ENCODE measurements around the gene SH3BP5.

The SH3BP5 gene

DNA sequence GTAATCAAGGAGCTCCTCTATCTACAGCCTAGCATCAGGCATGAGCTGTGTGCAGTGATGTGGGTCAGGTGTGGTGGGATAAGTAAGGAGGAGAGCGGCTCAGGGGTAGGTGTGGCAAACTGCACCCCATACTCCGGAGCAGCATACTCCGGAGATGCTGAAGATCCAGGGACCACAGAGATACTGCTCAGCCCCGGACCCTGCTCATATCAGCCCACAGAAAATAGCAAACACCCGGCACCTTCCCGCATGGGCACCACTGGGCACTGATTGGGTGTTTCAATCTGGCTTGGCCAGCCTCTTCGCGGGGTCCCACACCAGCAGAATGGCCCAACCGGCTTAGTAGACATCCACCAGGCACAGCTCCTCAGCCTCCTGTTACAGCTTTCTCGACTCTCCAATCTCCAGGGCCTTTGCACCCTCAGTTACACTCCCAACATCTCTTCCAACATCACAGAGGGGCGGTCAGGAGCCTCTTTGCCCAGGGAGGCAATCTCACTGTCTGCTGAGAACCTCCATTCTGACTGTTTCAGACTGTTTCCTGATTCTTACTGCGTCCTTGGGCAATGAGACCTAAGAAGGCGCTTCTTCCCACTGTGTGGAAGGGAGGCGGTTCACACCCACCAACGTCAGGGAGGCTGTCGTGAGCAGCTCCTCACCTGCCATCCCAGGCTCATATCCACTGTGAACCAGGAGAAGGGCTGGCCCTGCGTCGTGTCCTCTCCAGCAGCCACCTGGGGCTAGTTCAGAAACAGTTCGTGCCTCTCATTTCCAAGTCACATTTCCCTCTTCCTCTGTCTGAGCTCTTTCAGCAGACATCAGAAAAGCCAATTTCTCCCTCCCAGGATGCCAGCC is 66.5 kb downstream of the SH3BP5 start:
- H3K36me3 ChIP-seq (replicated peaks; ENCODE audit: insufficient read depth, low read length) = no peaks in the 10 kb centered on the region

DNA sequence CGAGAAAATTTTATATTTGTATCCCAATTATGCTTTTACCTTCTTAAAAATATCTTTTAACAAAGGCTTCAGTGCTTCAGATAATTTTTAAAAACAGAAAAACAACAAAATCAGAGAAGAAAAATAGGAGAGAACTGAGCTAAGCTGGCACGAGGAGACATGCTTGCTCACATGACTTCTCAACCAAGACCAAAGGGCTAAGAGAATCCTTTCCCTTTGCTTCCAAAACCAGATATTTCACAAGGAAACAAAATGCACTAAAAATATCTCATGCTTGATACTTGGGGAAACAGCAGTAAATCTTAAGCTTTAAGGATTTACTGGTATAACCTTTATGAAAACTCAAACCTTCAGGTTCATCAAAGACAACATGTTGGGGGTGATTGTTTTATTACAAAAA is 67.9 kb downstream of the SH3BP5 start:
- TF ChIP-seq EZH2phosphoT487 (IDR thresholded peaks at IDR 0.05; ENCODE audit: low read length) (no peak), EZH2 (optimal IDR thresholded peaks at IDR 0.05; ENCODE audit: low read depth, low read length) (no peak)
- TF ChIP-seq, protein P1, sequence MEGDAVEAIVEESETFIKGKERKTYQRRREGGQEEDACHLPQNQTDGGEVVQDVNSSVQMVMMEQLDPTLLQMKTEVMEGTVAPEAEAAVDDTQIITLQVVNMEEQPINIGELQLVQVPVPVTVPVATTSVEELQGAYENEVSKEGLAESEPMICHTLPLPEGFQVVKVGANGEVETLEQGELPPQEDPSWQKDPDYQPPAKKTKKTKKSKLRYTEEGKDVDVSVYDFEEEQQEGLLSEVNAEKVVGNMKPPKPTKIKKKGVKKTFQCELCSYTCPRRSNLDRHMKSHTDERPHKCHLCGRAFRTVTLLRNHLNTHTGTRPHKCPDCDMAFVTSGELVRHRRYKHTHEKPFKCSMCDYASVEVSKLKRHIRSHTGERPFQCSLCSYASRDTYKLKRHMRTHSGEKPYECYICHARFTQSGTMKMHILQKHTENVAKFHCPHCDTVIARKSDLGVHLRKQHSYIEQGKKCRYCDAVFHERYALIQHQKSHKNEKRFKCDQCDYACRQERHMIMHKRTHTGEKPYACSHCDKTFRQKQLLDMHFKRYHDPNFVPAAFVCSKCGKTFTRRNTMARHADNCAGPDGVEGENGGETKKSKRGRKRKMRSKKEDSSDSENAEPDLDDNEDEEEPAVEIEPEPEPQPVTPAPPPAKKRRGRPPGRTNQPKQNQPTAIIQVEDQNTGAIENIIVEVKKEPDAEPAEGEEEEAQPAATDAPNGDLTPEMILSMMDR (IDR thresholded peaks at IDR 0.05; ENCODE audit: low read length) = no peak
- Histone ChIP-seq H2AFZ (ENCODE audit: low read length) (no peak overlapping the region), H4K20me1 (ENCODE audit: insufficient read depth, low read length) (no peaks in the 10 kb centered on the region), H3K9me2 (replicated peaks; ENCODE audit: insufficient read depth, low read length) (no peaks in the 10 kb centered on the region), H3K9ac (ENCODE audit: low read length) (no peak overlapping the region), H3K27ac (ENCODE audit: low read length) (no peak overlapping the region), H3K36me3 (replicated peaks; ENCODE audit: insufficient read depth, low read length) (no peaks in the 10 kb centered on the region), H3F3A (ENCODE audit: insufficient read depth, low read length) (no peaks in the 10 kb centered on the region), H3K4me1 (ENCODE audit: low read length) (no peaks in the 10 kb centered on the region), H3K9me3 (replicated peaks; ENCODE audit: insufficient read depth, low read length) (no peaks in the 10 kb centered on the region), H3K4me2 (ENCODE audit: low read depth, low read length) (no peak overlapping the region), H3K4me3 (ENCODE audit: low read length) (no peak overlapping the region), H3K79me2 (ENCODE audit: low read length) (no peaks in the 10 kb centered on the region), H3K27me3 (replicated peaks; ENCODE audit: insufficient read depth, low read length) (no peaks in the 10 kb centered on the region)
- no peak for DNase-seq

More for the DNA sequence above, 66.5 kb downstream of the SH3BP5 start:
- no peak overlapping the region for H3K27ac ChIP-seq (ENCODE audit: low read length)
- no peaks in the 10 kb centered on the region for H3F3A ChIP-seq (ENCODE audit: insufficient read depth, low read length)
- no peaks in the 10 kb centered on the region for H4K20me1 ChIP-seq (ENCODE audit: insufficient read depth, low read length)
- no peak overlapping the region for H2AFZ ChIP-seq (ENCODE audit: low read length)
- H3K27me3 ChIP-seq (replicated peaks; ENCODE audit: insufficient read depth, low read length) = no peaks in the 10 kb centered on the region
- H3K4me1 ChIP-seq (ENCODE audit: low read length) = no peaks in the 10 kb centered on the region
- no peak overlapping the region for H3K4me3 ChIP-seq (ENCODE audit: low read length)
- no peak for TF ChIP-seq EZH2 (optimal IDR thresholded peaks at IDR 0.05; ENCODE audit: low read depth, low read length)
- no peaks in the 10 kb centered on the region for H3K9me3 ChIP-seq (replicated peaks; ENCODE audit: insufficient read depth, low read length)
- H3K9me2 ChIP-seq (replicated peaks; ENCODE audit: insufficient read depth, low read length) = no peaks in the 10 kb centered on the region
- no peak overlapping the region for H3K9ac ChIP-seq (ENCODE audit: low read length)
- no peak for DNase-seq
- H3K4me2 ChIP-seq (ENCODE audit: low read depth, low read length) = no peak overlapping the region
- no peaks in the 10 kb centered on the region for H3K79me2 ChIP-seq (ENCODE audit: low read length)

DNA sequence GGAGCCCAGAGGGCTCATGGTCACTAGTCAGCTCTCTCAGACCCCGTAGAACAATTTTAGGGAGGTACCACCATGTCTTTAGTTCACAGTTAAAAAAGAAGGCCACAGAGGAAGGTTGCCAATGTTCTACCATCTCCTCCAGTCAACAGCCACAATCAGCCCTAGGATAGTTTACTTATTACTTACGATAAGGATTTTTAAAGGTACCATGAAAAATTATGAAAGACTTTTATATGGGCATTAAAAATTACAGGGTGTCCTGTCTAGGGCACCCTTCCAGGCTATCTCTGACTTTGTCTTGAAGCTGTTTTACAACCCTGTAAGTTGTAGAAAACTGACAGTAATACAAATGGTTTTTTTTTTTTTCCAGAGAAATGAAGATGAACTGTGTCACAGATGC is 68.5 kb downstream of the SH3BP5 start:
- Histone ChIP-seq H3K9me2 (replicated peaks; ENCODE audit: insufficient read depth, low read length) (no peaks in the 10 kb centered on the region), H3K9me3 (replicated peaks; ENCODE audit: insufficient read depth, low read length) (no peaks in the 10 kb centered on the region), H3K4me2 (ENCODE audit: low read depth, low read length) (no peak overlapping the region), H3K36me3 (replicated peaks; ENCODE audit: insufficient read depth, low read length) (no peaks in the 10 kb centered on the region), H3K4me1 (ENCODE audit: low read length) (no peaks in the 10 kb centered on the region), H4K20me1 (ENCODE audit: insufficient read depth, low read length) (no peaks in the 10 kb centered on the region), H3K4me3 (ENCODE audit: low read length) (no peak overlapping the region), H3F3A (ENCODE audit: insufficient read depth, low read length) (no peaks in the 10 kb centered on the region), H3K79me2 (ENCODE audit: low read length) (no peaks in the 10 kb centered on the region), H2AFZ (ENCODE audit: low read length) (no peak overlapping the region), H3K27ac (ENCODE audit: low read length) (no peak overlapping the region), H3K9ac (ENCODE audit: low read length) (no peak overlapping the region), H3K27me3 (replicated peaks; ENCODE audit: insufficient read depth, low read length) (no peaks in the 10 kb centered on the region)
- DNase-seq = no peak
- TF ChIP-seq, protein P1 (IDR thresholded peaks at IDR 0.05; ENCODE audit: low read length) = no peak
- TF ChIP-seq EZH2phosphoT487 (IDR thresholded peaks at IDR 0.05; ENCODE audit: low read length) (no peak), EZH2 (optimal IDR thresholded peaks at IDR 0.05; ENCODE audit: low read depth, low read length) (no peak)

DNA sequence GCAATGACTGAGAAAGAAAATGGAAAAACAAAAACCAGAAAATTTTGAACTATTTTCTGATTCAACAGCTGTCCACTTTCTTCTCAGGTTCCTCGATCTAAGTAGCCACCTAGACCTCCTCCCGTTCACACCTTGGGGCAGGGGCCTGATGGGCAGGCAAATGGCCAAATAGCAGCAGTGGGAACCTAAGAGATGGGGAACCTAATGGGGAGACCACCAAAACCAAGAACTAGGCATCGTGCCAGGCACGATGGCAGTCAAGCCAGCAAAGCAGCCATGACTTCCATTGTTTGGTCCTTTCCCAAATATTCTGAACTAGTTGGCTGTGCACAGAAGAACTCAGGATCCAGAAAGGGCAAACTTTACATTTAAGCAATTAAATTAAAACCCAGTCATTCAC is 69.3 kb downstream of the SH3BP5 start:
- H3K4me3 ChIP-seq (ENCODE audit: low read length) = no peak overlapping the region
- H3K27ac ChIP-seq (ENCODE audit: low read length) = no peak overlapping the region
- H2AFZ ChIP-seq (ENCODE audit: low read length) = no peak overlapping the region
- no peaks in the 10 kb centered on the region for H3K27me3 ChIP-seq (replicated peaks; ENCODE audit: insufficient read depth, low read length)
- no peak overlapping the region for H3K4me2 ChIP-seq (ENCODE audit: low read depth, low read length)
- H3K9ac ChIP-seq (ENCODE audit: low read length) = no peak overlapping the region
- no peaks in the 10 kb centered on the region for H3K4me1 ChIP-seq (ENCODE audit: low read length)
- H3K79me2 ChIP-seq (ENCODE audit: low read length) = no peaks in the 10 kb centered on the region
- H4K20me1 ChIP-seq (ENCODE audit: insufficient read depth, low read length) = no peaks in the 10 kb centered on the region
- no peaks in the 10 kb centered on the region for H3F3A ChIP-seq (ENCODE audit: insufficient read depth, low read length)
- TF ChIP-seq, protein P1 (IDR thresholded peaks at IDR 0.05; ENCODE audit: low read length) = no peak
- no peak for TF ChIP-seq EZH2 (optimal IDR thresholded peaks at IDR 0.05; ENCODE audit: low read depth, low read length)
- no peak for TF ChIP-seq EZH2phosphoT487 (IDR thresholded peaks at IDR 0.05; ENCODE audit: low read length)
- H3K9me2 ChIP-seq (replicated peaks; ENCODE audit: insufficient read depth, low read length) = no peaks in the 10 kb centered on the region
- no peaks in the 10 kb centered on the region for H3K9me3 ChIP-seq (replicated peaks; ENCODE audit: insufficient read depth, low read length)
- no peak for DNase-seq
- no peaks in the 10 kb centered on the region for H3K36me3 ChIP-seq (replicated peaks; ENCODE audit: insufficient read depth, low read length)
